Spinal cord (tissue), 10 donors: ENCODE data around the gene SND1. TPM values are rescaled to one million over a fixed set of nuclear protein-coding genes. Genes with fewer than 3 reads are reported as not detected.

ENCODE experiments used
- DNase-seq, 6 donors: peaks; one replicate each; pipeline versions ENCODE4 v3.0.0 to v3.0.0-alpha.2; 2013 to 2015; ENCODE audit warnings: low spot score in 6 of 6, low read depth in 4 of 6
- H3K27ac ChIP-seq: one replicate; pipeline ENCODE4 v1.5.1; 2013; ENCODE audit warnings: low read depth, low read length, control low read depth
- H3K27me3 ChIP-seq: one replicate; pipeline ENCODE4 v1.6.1; 2013; ENCODE audit warnings: low read length; ENCODE audit not compliant: control insufficient read depth, insufficient read depth
- H3K36me3 ChIP-seq: one replicate; pipeline ENCODE4 v1.6.1; 2013; ENCODE audit warnings: low read length; ENCODE audit not compliant: control insufficient read depth, insufficient read depth
- H3K4me1 ChIP-seq: one replicate; pipeline ENCODE4 v1.6.1; 2013; ENCODE audit warnings: low read length; ENCODE audit not compliant: control insufficient read depth, insufficient read depth
- H3K4me3 ChIP-seq: one replicate; pipeline ENCODE4 v1.5.1; 2013; ENCODE audit warnings: low read depth, low read length, control low read depth
- H3K9me3 ChIP-seq: one replicate; pipeline ENCODE4 v1.6.1; 2013; ENCODE audit warnings: low read length; ENCODE audit not compliant: control insufficient read depth, insufficient read depth
- WGBS: methylation state at CpG from one replicate; pipeline ENCODE4 v1.1.5; 2013; ENCODE audit warnings: missing lambda C conversion rate; ENCODE audit not compliant: insufficient coverage; 5-methylcytosine and 5-hydroxymethylcytosine counted together
- polyA plus RNA-seq, 2 donors: library from polyadenylated mRNA; unstranded; fragments of 120-200 nt; gene quantifications; one replicate each; pipeline ENCODE4 v1.2.1, GENCODE V29; 2013; ENCODE audit not compliant: insufficient read length in 2 of 2
- total RNA-seq, 2 donors: library from RNA; depleted of rRNA in 1 of 2; stranded (reverse); fragments of 120-200 nt in 1 of 2; fragments of >200 nt in 1 of 2; gene quantifications; one replicate each; pipeline versions ENCODE4 v1.2.3 to v1.2.4, GENCODE V29; 2013 to 2014
- donor health status: healthy.

SND1 gene
- total and polyA plus RNA-seq, 4 donors = 72.1 to 125 (median 91.3) TPM

DNA sequence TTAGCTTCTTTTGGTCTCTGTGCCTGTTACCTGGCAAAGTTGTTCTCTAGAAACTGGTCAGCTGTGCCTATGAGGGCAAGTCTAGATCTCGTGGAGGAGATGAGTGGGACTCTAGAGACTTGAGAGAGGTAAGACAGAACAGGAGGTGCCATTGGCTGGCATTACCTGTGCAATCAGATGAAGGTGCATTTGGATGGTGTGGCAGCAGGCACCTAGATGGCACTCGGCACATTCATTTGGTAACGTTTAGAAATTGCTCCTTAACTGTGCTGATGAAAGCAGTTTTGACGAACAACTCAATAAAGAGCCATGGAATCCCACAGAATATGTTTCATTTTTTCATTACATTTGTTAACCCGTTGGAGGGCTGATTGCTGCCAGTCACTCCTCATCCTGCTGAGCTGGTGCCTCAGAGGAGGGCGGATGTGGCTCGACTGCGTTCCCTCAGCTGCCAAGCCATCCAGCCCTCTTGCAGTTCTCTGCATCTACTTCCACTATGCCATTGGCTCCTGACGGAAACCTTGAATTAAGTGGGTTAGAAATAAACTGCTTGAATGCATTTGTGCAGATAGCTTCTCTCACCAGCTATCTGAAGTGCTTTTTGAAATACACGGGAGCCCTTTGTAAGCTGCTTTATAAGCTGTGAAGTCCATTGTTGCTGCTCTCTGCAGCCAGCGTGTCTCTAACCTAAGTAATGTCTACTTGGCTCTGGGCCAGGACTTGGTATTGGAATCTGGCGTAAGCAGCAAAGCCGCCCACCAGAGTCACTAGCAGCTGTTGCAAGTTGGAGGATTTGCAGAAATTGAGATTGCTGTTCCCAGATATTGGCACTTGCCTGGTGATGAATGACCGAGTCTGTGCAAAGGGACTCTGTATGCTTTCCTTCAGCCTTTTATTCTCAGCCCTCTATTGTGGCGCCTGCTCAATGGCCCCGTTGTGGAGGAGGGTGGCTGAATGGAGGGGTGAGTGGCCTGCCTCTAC, 291.8 kb downstream of the SND1 start:
- H3K4me1 ChIP-seq = peaks cover 16% of the 10 kb centered on the region
- H3K9me3 ChIP-seq = no peaks in the 10 kb centered on the region
- no peaks in the 10 kb centered on the region for H3K36me3 ChIP-seq
- peak overlapping the region; percentile 84 for H3K27ac ChIP-seq
- peak; percentile 79 to 97 (median 86) for DNase-seq
- peak overlapping the region; percentile 10 for H3K4me3 ChIP-seq
- H3K27me3 ChIP-seq = no peaks in the 10 kb centered on the region
- 25% methylated on average over 12 of the region's 16 CpGs for WGBS

DNA sequence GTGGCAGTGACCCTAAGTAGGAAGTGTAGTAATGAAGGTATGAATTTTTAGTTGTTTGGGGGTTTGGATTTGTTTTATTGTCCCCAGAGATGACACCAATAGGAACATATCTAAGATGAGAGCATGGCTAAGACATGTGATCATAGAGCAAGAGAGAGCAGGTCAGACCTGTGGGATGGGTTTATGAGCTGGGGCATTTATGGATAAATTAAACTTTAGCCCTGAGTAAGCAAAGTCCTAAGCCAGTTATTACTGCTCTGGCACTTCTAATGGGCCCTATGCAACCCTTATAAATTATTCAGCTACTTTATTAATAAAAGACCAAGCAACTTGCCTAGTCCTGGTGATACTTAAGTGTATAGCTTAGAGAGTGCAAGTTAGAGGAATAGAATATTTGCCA, 294.1 kb downstream of the SND1 start:
- no peaks in the 10 kb centered on the region for H3K36me3 ChIP-seq
- H3K27ac ChIP-seq = no peak overlapping the region

DNA sequence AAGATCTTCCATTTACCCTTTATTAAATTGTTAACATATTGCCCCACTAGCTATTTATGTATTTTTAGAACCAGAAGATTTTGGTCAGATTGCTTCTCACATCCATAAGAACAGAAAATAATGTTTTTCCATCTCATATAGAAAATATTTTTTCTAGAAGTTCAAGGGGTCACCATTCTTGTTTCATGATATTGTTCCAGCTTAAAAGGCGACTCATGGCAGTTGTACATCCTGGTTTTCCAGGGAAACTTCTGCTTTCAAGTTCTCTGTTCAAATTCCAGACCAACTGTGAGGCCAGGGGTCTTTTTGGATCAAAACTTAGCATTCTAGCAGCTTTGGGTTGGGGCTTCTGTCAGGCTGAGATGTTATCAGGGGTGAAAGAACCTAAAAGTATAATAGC, 294.9 kb downstream of the SND1 start:
- no peak for DNase-seq
- peaks cover 17% of the 10 kb centered on the region for H3K4me1 ChIP-seq
- no peak overlapping the region for H3K27ac ChIP-seq
- H3K4me3 ChIP-seq = no peak overlapping the region
- H3K36me3 ChIP-seq = no peaks in the 10 kb centered on the region
- no peaks in the 10 kb centered on the region for H3K9me3 ChIP-seq
- WGBS = 100% methylated on average over 1 of the region's 1 CpG
- no peaks in the 10 kb centered on the region for H3K27me3 ChIP-seq

More for the DNA sequence above, 294.1 kb downstream of the SND1 start:
- H3K4me1 ChIP-seq = peaks cover 17% of the 10 kb centered on the region
- H3K27me3 ChIP-seq = no peaks in the 10 kb centered on the region
- H3K9me3 ChIP-seq = no peaks in the 10 kb centered on the region
- peak in 1 of 6 donors; percentile 67 for DNase-seq
- H3K4me3 ChIP-seq = no peak overlapping the region

DNA sequence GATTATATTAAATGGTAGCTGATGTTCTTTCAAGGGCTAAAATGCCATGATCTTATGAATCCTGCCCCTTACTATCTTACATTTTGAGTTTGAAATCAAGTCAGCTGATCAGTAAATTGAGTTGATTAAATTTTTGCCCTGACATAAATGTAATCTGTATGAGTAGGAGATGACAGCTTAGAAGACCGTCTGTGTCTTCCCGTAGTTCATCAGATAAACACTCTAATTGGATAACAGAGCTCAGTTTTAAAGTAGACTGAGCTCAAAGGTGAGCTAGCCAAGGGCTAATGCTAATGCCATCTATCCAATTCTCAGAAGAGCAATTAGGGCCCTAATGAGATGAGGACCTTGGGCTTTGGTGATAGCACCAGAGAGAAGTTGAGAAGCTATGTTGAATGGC, 296.3 kb downstream of the SND1 start:
- Histone ChIP-seq H3K27me3 (no peaks in the 10 kb centered on the region), H3K36me3 (no peaks in the 10 kb centered on the region), H3K4me3 (no peak overlapping the region), H3K4me1 (peaks cover 17% of the 10 kb centered on the region), H3K27ac (no peak overlapping the region), H3K9me3 (no peaks in the 10 kb centered on the region)
- no peak for DNase-seq
- WGBS = no CpG with 5 or more reads among the region's 2 CpGs

DNA sequence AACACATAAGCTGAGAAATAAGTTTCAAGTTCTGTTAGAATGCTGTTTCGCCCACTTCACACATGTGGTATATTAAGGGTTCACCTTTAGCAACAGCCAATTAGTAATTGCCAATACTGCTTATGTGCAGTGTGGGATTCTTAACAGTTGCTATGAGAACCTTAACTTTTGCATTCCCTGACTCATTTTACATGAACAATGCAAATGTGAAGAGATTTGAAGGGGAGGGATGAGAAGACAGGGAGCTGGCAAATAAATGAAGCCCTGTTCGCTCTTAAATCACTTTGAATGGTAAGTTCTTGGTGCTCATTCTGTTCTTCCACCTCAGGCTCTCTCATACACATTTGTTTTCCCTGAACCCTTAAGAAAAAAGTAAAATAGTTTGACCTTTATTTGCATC, 296.9 kb downstream of the SND1 start:
- H3K27ac ChIP-seq = peak overlapping the region; percentile 72
- peaks cover 10% of the 10 kb centered on the region for H3K4me1 ChIP-seq
- no peaks in the 10 kb centered on the region for H3K9me3 ChIP-seq
- no peak overlapping the region for H3K4me3 ChIP-seq
- no peaks in the 10 kb centered on the region for H3K27me3 ChIP-seq
- 50% methylated on average over 1 of the region's 2 CpGs for WGBS
- peak in 1 of 6 donors; percentile 53 for DNase-seq
- no peaks in the 10 kb centered on the region for H3K36me3 ChIP-seq

DNA sequence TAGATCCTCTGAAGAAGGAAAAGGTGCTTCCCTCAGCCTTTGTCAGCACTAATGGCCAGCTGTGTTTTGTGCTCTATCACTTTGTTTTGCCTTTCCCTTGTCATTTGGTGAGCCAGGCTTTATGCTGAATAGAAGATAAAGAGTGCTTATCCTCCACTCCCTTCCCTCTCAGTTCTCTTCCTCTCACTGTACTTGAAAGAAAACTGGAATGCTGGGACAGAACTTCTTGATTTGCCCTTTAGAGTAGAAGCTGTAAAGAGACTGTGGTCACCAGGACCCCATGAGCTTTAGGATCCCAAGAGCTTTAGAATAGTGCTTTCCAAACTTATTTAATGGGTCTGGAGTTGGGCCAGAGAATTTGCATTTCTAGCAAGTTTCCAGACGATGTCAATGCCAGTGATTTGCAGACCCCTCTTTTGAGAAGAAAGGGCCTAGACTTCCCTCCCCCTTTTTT, 297.8 kb downstream of the SND1 start:
- Histone ChIP-seq H3K9me3 (no peaks in the 10 kb centered on the region), H3K27me3 (no peaks in the 10 kb centered on the region), H3K27ac (peak overlapping the region; percentile 72), H3K36me3 (no peaks in the 10 kb centered on the region), H3K4me3 (no peak overlapping the region), H3K4me1 (peaks cover 4% of the 10 kb centered on the region)
- DNase-seq = peak in 2 of 6 donors; percentile 67 to 82
- 40% methylated on average over 1 of the region's 1 CpG for WGBS

DNA sequence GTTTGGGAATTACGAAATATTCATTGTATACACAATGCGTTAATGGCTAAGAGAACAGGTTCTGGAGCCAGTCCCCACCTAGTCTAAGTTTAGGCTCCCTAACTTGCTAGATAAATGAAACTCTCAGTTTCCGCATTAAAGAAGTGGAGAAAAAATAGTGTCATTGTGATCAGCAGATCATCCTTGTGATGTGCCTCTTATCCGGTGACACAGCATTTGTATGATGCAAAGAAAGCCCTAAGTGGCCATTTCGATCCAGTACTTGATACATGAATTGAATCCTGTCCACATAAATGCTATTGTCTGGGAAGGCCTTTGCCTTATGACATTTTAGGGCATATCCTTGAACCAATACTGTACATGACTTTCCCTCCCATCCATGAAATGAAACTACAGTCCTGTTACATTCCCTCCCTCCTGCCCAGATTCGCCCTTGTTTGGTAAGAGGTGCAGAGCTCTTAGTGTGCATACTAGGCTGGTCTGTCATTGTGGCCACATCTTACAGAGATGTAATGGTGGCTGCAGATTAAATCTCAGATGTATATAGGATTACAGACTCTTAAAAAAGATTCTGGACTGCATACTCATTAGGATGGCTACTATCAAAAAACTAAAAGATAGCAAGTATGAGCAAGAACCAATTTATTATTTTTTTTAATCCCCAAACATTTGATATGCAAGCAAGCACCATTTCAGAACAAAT, 298.4 kb downstream of the SND1 start:
- Histone ChIP-seq H3K36me3 (no peaks in the 10 kb centered on the region), H3K27me3 (no peaks in the 10 kb centered on the region), H3K4me1 (peaks cover 4% of the 10 kb centered on the region), H3K4me3 (no peak overlapping the region), H3K9me3 (no peaks in the 10 kb centered on the region), H3K27ac (peak overlapping the region; percentile 72)
- DNase-seq = no peak
- no CpG with 5 or more reads among the region's 6 CpGs for WGBS

DNA sequence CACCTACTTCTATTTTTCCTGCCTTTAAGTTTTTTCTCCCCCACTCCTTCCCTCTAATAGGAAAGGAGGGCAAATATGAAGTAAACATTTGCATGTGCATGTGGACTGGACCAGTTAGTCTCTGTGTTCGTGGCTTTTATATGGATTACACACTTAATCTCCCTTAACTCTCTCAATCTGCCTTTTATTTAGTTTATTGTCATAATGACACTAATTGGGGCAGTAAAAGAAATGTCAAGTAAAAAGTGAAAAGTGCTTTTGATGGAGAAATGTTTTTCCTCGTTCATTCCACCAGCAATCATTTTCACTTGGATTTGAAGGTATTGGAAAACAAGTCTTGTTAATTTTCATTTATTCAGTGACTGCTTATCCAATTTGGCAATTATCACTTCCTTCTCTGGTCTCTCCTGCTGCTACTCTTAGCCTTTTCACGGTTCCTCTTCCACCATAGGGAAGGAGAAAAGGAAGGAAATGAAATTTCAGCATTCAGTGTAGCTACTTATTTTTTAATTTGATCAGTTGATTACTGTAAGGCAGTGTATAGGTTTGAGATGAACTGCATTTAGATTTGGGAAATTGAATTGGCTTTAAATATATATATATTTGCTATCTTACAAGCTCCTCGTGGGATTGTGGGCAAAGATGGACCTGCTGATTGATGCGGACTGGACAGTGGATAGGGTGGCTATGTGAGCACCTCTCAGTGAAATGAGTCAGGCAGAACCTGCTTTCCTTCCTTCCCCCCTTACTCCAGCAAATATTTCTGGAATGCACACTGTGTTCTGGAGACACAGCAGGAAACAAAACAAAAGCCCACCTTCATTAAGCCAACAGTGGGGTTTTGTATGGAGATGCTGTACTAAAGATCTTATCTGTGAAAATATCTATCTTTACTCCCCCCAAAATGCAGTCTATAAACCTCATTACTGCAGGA, 301.7 kb downstream of the SND1 start:
- no peak for DNase-seq
- Histone ChIP-seq H3K9me3 (no peaks in the 10 kb centered on the region), H3K4me1 (peaks cover 4% of the 10 kb centered on the region), H3K27me3 (no peaks in the 10 kb centered on the region), H3K4me3 (no peak overlapping the region), H3K27ac (no peak overlapping the region), H3K36me3 (no peaks in the 10 kb centered on the region)
- WGBS = no CpG with 5 or more reads among the region's 5 CpGs

DNA sequence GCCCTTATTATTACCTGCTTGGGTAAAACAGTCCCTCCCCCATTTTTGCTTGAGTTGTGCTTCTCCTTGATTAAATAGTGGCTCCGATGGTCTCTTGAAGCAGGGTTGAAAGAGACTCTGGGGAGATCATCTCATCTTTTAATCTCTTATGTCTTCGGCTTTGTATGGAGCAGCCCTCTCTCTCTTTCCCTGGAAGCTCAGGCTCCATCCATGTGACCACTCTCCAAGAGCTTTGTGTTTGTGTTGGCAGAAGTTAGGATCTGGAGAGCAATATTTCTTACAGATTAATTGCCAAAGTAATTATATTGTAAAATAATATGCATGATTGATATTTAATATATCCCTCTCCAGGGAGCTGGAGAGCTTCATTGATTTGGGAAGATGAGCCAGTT, 302.4 kb downstream of the SND1 start:
- H3K27me3 ChIP-seq = no peaks in the 10 kb centered on the region

More for the DNA sequence above, 302.4 kb downstream of the SND1 start:
- Histone ChIP-seq H3K36me3 (no peaks in the 10 kb centered on the region), H3K9me3 (no peaks in the 10 kb centered on the region), H3K4me3 (no peak overlapping the region), H3K27ac (no peak overlapping the region), H3K4me1 (peaks cover 4% of the 10 kb centered on the region)
- no CpG with 5 or more reads among the region's 2 CpGs for WGBS
- peak in 1 of 6 donors; percentile 82 for DNase-seq
